OCI-LY7 (cell line): Measurements from ENCODE around the gene SV2C.

Source experiments
- EZH2phosphoT487 ChIP-seq: fragments of 200-600 bp; sonication (generic); IDR thresholded peaks from 2 replicates; pipeline ENCODE4 v1.6.1; 2018; ENCODE audit warnings: low read depth, borderline replicate concordance, mild to moderate bottlenecking, mixed run types, antibody characterized with exemption, low read length, moderate library complexity, mixed read lengths
- TF ChIP-seq, protein P1 (sequence below): fragments of 200-600 bp; sonication (generic); conservative IDR thresholded peaks from 2 replicates; pipeline ENCODE4 v1.5.1; 2014; ENCODE audit warnings: mild to moderate bottlenecking, antibody characterized with exemption, low read length, moderate library complexity, mixed read lengths

DNA sequence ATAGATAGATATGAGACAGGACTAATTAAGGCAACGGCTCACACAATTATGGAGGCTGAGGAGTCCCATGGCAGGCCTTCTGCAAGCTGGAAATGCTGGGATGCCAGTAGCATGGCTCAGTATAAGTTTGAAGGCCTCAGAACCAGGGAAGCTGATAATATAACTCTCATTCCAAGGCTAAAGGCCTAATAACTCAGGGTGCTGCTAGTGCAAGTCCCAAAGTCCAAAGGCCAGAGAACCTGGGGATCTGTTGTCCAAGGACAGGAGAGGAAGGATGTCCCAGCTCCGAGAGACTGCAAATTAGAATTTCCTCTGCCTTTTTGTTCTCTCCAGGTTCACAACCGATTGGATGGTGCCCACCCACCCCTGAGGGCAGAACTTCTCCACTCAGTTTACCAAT lies 114.5 kb downstream of the SV2C start:
- TF ChIP-seq, protein P1, sequence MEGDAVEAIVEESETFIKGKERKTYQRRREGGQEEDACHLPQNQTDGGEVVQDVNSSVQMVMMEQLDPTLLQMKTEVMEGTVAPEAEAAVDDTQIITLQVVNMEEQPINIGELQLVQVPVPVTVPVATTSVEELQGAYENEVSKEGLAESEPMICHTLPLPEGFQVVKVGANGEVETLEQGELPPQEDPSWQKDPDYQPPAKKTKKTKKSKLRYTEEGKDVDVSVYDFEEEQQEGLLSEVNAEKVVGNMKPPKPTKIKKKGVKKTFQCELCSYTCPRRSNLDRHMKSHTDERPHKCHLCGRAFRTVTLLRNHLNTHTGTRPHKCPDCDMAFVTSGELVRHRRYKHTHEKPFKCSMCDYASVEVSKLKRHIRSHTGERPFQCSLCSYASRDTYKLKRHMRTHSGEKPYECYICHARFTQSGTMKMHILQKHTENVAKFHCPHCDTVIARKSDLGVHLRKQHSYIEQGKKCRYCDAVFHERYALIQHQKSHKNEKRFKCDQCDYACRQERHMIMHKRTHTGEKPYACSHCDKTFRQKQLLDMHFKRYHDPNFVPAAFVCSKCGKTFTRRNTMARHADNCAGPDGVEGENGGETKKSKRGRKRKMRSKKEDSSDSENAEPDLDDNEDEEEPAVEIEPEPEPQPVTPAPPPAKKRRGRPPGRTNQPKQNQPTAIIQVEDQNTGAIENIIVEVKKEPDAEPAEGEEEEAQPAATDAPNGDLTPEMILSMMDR = no peak
- no peak for TF ChIP-seq EZH2phosphoT487
